HL-60 (cell line): ENCODE measurements around the gene AKR1C3.

Experiments
- DNase-seq, 2 experiments: peaks; one replicate each; pipeline ENCODE4 v3.0.0-alpha.2; 2010 to 2020; ENCODE audit warnings: low read depth in 1 of 2, low spot score in 1 of 2
- H3K27ac ChIP-seq: fragments of 250-450 bp; sonication (Bioruptor Pico); replicated peaks from 2 replicates; pipeline ENCODE4 v1.5.1; 2020; ENCODE audit warnings: mild to moderate bottlenecking, moderate library complexity
- H3K27me3 ChIP-seq: fragments of 250-450 bp; sonication (Bioruptor Pico); 2 replicates; pipeline ENCODE4 v1.5.1; 2021; ENCODE audit warnings: mild to moderate bottlenecking, moderate library complexity; ENCODE audit not compliant: insufficient read depth, poor library complexity, severe bottlenecking
- H3K4me3 ChIP-seq: replicated peaks from 2 replicates; pipeline ENCODE4 v1.5.1; 2011; ENCODE audit warnings: mild to moderate bottlenecking, control low read depth, low read length; ENCODE audit not compliant: insufficient read depth
- GABPA ChIP-seq: IDR thresholded peaks from 2 replicates; pipeline ENCODE4 v1.6.1; 2012; ENCODE audit warnings: low read depth
- POLR2AphosphoS5 ChIP-seq: IDR thresholded peaks from 2 replicates; pipeline ENCODE4 v1.6.1; 2012; ENCODE audit warnings: low read depth
- REST ChIP-seq: IDR thresholded peaks from 2 replicates; pipeline ENCODE4 v1.6.1; 2012; ENCODE audit warnings: low read depth; ENCODE audit not compliant: insufficient replicate concordance
- SPI1 ChIP-seq: IDR thresholded peaks from 2 replicates; pipeline ENCODE4 v1.6.1; 2012; ENCODE audit warnings: low read depth, mild to moderate bottlenecking, borderline replicate concordance
- TF ChIP-seq, protein P1 (sequence below): IDR thresholded peaks from one replicate; pipeline ENCODE4 v1.5.1; 2011; ENCODE audit warnings: low read length, control low read depth, inconsistent platforms; ENCODE audit not compliant: insufficient read depth

The AKR1C3 gene

DNA sequence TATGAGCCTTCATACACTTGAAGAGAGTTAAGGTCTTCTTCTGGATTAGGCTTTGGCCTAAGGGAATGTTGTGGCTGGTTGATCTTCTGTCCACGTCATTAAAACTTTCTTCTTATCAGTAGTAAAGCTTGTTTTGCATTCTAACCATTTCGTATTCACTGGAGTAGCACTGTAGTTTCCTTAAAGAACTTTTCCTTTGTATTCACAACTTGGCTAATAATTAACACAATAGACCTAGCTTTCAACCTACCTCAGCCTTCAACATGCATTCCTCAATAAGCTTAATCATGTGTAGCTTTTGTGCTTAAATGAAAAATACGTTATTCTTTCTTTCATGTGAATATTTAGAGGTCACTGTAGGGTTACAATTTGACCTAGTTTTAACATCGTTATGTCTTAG lies 48.0 kb downstream of the AKR1C3 start:
- no peak for DNase-seq
- no peak overlapping the region for H3K4me3 ChIP-seq
- TF ChIP-seq POLR2AphosphoS5, result no peak
- no peak for TF ChIP-seq REST
- TF ChIP-seq SPI1, result no peak
- TF ChIP-seq, protein P1, sequence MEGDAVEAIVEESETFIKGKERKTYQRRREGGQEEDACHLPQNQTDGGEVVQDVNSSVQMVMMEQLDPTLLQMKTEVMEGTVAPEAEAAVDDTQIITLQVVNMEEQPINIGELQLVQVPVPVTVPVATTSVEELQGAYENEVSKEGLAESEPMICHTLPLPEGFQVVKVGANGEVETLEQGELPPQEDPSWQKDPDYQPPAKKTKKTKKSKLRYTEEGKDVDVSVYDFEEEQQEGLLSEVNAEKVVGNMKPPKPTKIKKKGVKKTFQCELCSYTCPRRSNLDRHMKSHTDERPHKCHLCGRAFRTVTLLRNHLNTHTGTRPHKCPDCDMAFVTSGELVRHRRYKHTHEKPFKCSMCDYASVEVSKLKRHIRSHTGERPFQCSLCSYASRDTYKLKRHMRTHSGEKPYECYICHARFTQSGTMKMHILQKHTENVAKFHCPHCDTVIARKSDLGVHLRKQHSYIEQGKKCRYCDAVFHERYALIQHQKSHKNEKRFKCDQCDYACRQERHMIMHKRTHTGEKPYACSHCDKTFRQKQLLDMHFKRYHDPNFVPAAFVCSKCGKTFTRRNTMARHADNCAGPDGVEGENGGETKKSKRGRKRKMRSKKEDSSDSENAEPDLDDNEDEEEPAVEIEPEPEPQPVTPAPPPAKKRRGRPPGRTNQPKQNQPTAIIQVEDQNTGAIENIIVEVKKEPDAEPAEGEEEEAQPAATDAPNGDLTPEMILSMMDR, result no peak
- no peak for TF ChIP-seq GABPA
- H3K27me3 ChIP-seq, result no peaks in the 10 kb centered on the region
- H3K27ac ChIP-seq, result no peak overlapping the region

DNA sequence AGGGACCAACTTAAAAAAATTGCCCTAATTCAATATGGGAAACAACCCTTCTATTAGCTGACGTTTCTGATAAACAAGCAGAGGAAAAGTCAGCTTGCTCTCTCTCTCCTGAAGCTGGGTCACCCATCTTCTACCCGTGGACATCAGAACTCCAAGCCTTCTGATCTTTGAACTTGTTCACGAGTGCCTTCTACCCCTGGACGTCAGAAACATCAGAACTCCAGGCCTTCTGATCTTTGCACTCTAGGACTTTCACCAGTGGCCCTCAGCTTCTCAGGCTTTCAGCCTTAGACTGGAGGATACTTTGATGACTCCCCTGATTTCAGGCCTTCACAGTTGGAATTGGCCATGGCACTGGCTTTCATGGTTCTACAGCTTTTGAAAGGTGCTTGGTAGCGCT lies 48.9 kb downstream of the AKR1C3 start:
- no peak for TF ChIP-seq REST
- TF ChIP-seq, protein P1, result no peak
- TF ChIP-seq SPI1, result no peak
- Histone ChIP-seq H3K27me3 (no peaks in the 10 kb centered on the region), H3K4me3 (no peak overlapping the region), H3K27ac (no peak overlapping the region)
- no peak for DNase-seq

DNA sequence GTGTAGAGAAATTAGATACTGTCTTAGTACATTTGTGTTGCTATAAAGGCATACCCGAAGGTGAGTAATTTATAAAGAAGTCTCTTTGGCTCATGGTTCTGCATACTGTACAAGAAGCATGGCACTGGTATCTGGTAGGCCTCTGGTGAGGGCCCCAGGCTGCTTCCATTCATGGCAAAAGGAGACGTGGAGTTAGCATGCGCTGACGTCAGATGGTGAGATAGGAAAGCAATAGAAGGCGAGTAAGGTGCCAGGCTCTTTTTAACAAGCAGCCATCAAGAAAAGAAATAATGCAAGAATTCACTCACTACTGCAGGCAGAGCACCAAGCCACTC lies 52.7 kb downstream of the AKR1C3 start:
- H3K27me3 ChIP-seq, result no peaks in the 10 kb centered on the region

More for the DNA sequence above, 52.7 kb downstream of the AKR1C3 start:
- H3K4me3 ChIP-seq, result no peak overlapping the region
- H3K27ac ChIP-seq, result no peak overlapping the region
- TF ChIP-seq GABPA (no peak), POLR2AphosphoS5 (no peak), REST (no peak), SPI1 (no peak)
- TF ChIP-seq, protein P1, result no peak
- DNase-seq, result no peak
